ENCODE measurements around the gene MRPL49.

Gene MRPL49

GRCh38 chr11:65121865-65122696 is at the start of gene MRPL49, which contains the start of gene FAU:
Gene MRPL49 (plus strand): TSS chr11:65122321. CDS start chr11:65122347, 26 bp downstream.
Gene FAU (minus strand): TSS chr11:65122134. CDS start chr11:65121813, 321 bp downstream.
- DNase-seq = peak; percentile 99

- DNase-seq = no peak
Measured at GRCh38 chr11:65072631-65072966, 49.5 kb upstream of the MRPL49 start.

- DNase-seq = no peak
Measured at GRCh38 chr11:65077451-65077850, 44.7 kb upstream of the MRPL49 start.

GRCh38 chr11:65078151-65078550 is 44.0 kb upstream of the MRPL49 start:
- peak; percentile 46 for DNase-seq

GRCh38 chr11:65078786-65079342 is 43.3 kb upstream of the MRPL49 start:
- DNase-seq = no peak

GRCh38 chr11:65083134-65083833 is 38.8 kb upstream of the MRPL49 start:
- no peak for DNase-seq

- DNase-seq = peak; percentile 96
Measured at GRCh38 chr11:65083834-65084597, 38.1 kb upstream of the MRPL49 start, which contains the start of the genes CDCA5 and ZFPL1. Gene CDCA5 (minus strand): TSS chr11:65084040. CDS start chr11:65083978, 62 bp downstream. Gene ZFPL1 (plus strand): TSS chr11:65084222. CDS start chr11:65084699, 477 bp downstream.

GRCh38 chr11:65084598-65085375 is 37.3 kb upstream of the MRPL49 start:
- no peak for DNase-seq

- DNase-seq = no peak
Measured at GRCh38 chr11:65085446-65085845, 36.7 kb upstream of the MRPL49 start.

- no peak for DNase-seq
Measured at GRCh38 chr11:65086809-65087208, 35.3 kb upstream of the MRPL49 start.

- no peak for DNase-seq
Measured at GRCh38 chr11:65087216-65087615, 34.9 kb upstream of the MRPL49 start.

- DNase-seq = no peak
Measured at GRCh38 chr11:65087827-65088226, 34.3 kb upstream of the MRPL49 start.

- no peak for DNase-seq
Measured at GRCh38 chr11:65089621-65090020, 32.5 kb upstream of the MRPL49 start.

GRCh38 chr11:65090628-65091027 is 31.5 kb upstream of the MRPL49 start:
- DNase-seq = no peak

GRCh38 chr11:65095427-65095826 is 26.7 kb upstream of the MRPL49 start:
- DNase-seq = no peak

GRCh38 chr11:65095974-65096806 is 25.9 kb upstream of the MRPL49 start, which contains the start of gene VPS51:
Gene VPS51 (plus strand): TSS chr11:65096214. CDS start chr11:65096251, 37 bp downstream.
- peak; percentile 92 for DNase-seq

GRCh38 chr11:65096926-65097325 is 25.2 kb upstream of the MRPL49 start:
- no peak for DNase-seq

GRCh38 chr11:65100674-65101350 is 21.3 kb upstream of the MRPL49 start:
- DNase-seq = no peak

GRCh38 chr11:65102142-65103095 is 19.7 kb upstream of the MRPL49 start:
- no peak for DNase-seq
